Adrenal gland (tissue), 12 donors: ENCODE data around the gene COL24A1. TPM values are rescaled to one million over a fixed set of nuclear protein-coding genes. Genes with fewer than 3 reads are reported as not detected.

Source experiments
- DNase-seq, 7 donors: peaks; one replicate each; pipeline ENCODE4 v3.0.0-alpha.2; 2019 to 2020
- H3K27ac ChIP-seq, 5 donors: fragments of 200-600 bp; sonication (generic) in 4 of 5; 1 replicate in 3 of 5; 2 replicates in 2 of 5; pipeline versions ENCODE4 v1.5.1 to v1.8.0; 2016 to 2020; ENCODE audit warnings: mild to moderate bottlenecking in 1 of 5
- H3K27me3 ChIP-seq: fragments of 200-600 bp; 2 replicates; pipeline ENCODE4 v1.8.0; 2021
- H3K36me3 ChIP-seq, 2 donors: fragments of 200-600 bp; replicated peaks in 1 of 2; 1 replicate in 1 of 2; 2 replicates in 1 of 2; pipeline versions ENCODE4 v1.5.1 to v1.8.0; 2018 to 2022
- H3K4me1 ChIP-seq, 2 donors: fragments of 200-600 bp; replicated peaks in 1 of 2; 1 replicate in 1 of 2; 2 replicates in 1 of 2; pipeline versions ENCODE4 v1.5.1 to v1.8.0; 2018 to 2021
- H3K4me3 ChIP-seq, 4 donors: fragments of 200-600 bp; sonication (generic) in 3 of 4; one replicate each; pipeline ENCODE4 v1.5.1; 2016 to 2018
- H3K9me3 ChIP-seq, 3 donors: fragments of 200-600 bp; sonication (generic) in 1 of 3; replicated peaks in 1 of 3; 1 replicate in 2 of 3; 2 replicates in 1 of 3; pipeline versions ENCODE4 v1.5.1 to v1.8.0; 2016 to 2021
- CTCF ChIP-seq, 6 experiments: fragments of 450-650 bp in 4 of 6; fragments of 200-600 bp in 2 of 6; sonication (generic) in 1 of 6; IDR thresholded peaks; 1 replicate in 5 of 6; 2 replicates in 1 of 6; pipeline versions ENCODE4 v1.5.1 to v1.8.0; 2016 to 2021; ENCODE audit warnings: antibody characterized with exemption in 6 of 6, mild to moderate bottlenecking in 2 of 6, moderate library complexity in 1 of 6
- POLR2A ChIP-seq, 2 donors: fragments of 450-650 bp; IDR thresholded peaks; one replicate each; pipeline ENCODE4 v1.6.1; 2017; ENCODE audit warnings: antibody characterized with exemption in 2 of 2, mild to moderate bottlenecking in 2 of 2, moderate library complexity in 1 of 2
- WGBS, 4 donors: extraction: QIAGEN DNeasy Blood & Tissue Kit in 2 of 4; methylation state at CpG; one replicate each; pipeline versions ENCODE4 v1.1.5 to v1.1.7; 2013 to 2017; 5-methylcytosine and 5-hydroxymethylcytosine counted together
- intact Hi-C, 2 donors: fragments of 100-400 bp; cut with DNase I; formaldehyde crosslinking; loops; one replicate each; pipeline versions ENCODE4 v1.14.1 to v1.15.0; 2022 to 2023
- polyA plus RNA-seq, 3 donors: library from polyadenylated mRNA; stranded (reverse); fragments of 200-250 nt in 2 of 3; fragments of 350-450 nt in 1 of 3; fragmentation: Illumina TruSeq in 1 of 3; extraction: RNeasy Lipid Tissue Mini Kit (QIAGEN cat#74804) in 1 of 3; gene quantifications; one replicate each; pipeline ENCODE4 v1.2.3, GENCODE V29; 2013 to 2014
- total RNA-seq, 9 donors: library from RNA; depleted of rRNA in 4 of 9; stranded (reverse); fragments of >200 nt in 4 of 9; fragments of 120-200 nt in 1 of 9; fragmentation: NEBNext Ultra II Directional in 1 of 9; extraction: Animal tissue kit (Norgen Biotek cat#: 25700) in 1 of 9; gene quantifications; one replicate each; pipeline versions ENCODE4 v1.1.0 to v1.2.4, GENCODE V29; 2013 to 2023
- donor health status: healthy with polysubstance abuse.
- donor health status: Bipolar disorder and iron deficiency.
- donor health status: DM: yes; HTN: yes; CAD: no.
- donor health status: DM: no; HTN: no; CAD: no.
- donor health status: DM: no; HTN: no; CAD: no.
- donor health status: DM: yes; HTN: yes; CAD: no.

COL24A1 gene
- total and polyA plus RNA-seq, 12 donors = 0.02 to 0.50 (median 0.11) TPM; not detected in 3

GRCh38 chr1:86155807-86156565, 586 bp downstream of the COL24A1 start:
- Histone ChIP-seq H3K27ac (no peak overlapping the region), H3K36me3 (no peaks in the 10 kb centered on the region), H3K4me3 (peak overlapping the region in 1 of 4 donors; percentile 41), H3K9me3 (no peaks in the 10 kb centered on the region), H3K4me1 (peaks cover 0 to 13% of the 10 kb centered on the region in 2 donors), H3K27me3 (peaks cover 14% of the 10 kb centered on the region)
- WGBS, 4 donors = 1 to 3% (median 1%) methylated on average over 16 to 40 of the region's 40 CpGs
- peak in 2 of 7 donors; percentile 15 to 17 for DNase-seq
- intact Hi-C loops = no loop called here
- TF ChIP-seq POLR2A (IDR thresholded peaks at IDR 0.05) = no peak
- no peak for TF ChIP-seq CTCF (IDR thresholded peaks at IDR 0.05)

- no peak for DNase-seq
- peak overlapping the region in 1 of 4 donors; percentile 23 for H3K4me3 ChIP-seq
- intact Hi-C loops = no loop called here
- no peak overlapping the region for H3K27ac ChIP-seq
- peaks cover 14% of the 10 kb centered on the region for H3K27me3 ChIP-seq
- peaks cover 0 to 13% of the 10 kb centered on the region in 2 donors for H3K4me1 ChIP-seq
- H3K9me3 ChIP-seq = no peaks in the 10 kb centered on the region
- no peaks in the 10 kb centered on the region for H3K36me3 ChIP-seq
- TF ChIP-seq CTCF (IDR thresholded peaks at IDR 0.05) (no peak), POLR2A (IDR thresholded peaks at IDR 0.05) (no peak)
- 4 to 11% (median 6%) methylated on average over 16 to 43 of the region's 43 CpGs; no CpG with 5 or more reads in 1 of the 4 donors for WGBS, 4 donors
These were observed 1.3 kb downstream of the COL24A1 start for GRCh38 chr1:86155051-86155806.

GRCh38 chr1:86154571-86155050, 2.0 kb downstream of the COL24A1 start:
- no peak for DNase-seq
- no peak for TF ChIP-seq POLR2A (IDR thresholded peaks at IDR 0.05)
- no peak for TF ChIP-seq CTCF (IDR thresholded peaks at IDR 0.05)
- no peak overlapping the region for H3K4me3 ChIP-seq

GRCh38 chr1:86153836-86154235, 2.7 kb downstream of the COL24A1 start:
- WGBS, 4 donors = 77 to 89% (median 84%) methylated on average over 6 of the region's 6 CpGs
- TF ChIP-seq CTCF (IDR thresholded peaks at IDR 0.05) = no peak
- no peak for TF ChIP-seq POLR2A (IDR thresholded peaks at IDR 0.05)
- Histone ChIP-seq H3K27ac (no peak overlapping the region), H3K27me3 (peaks cover 14% of the 10 kb centered on the region), H3K4me3 (no peak overlapping the region), H3K9me3 (no peaks in the 10 kb centered on the region), H3K4me1 (peaks cover 0 to 13% of the 10 kb centered on the region in 2 donors), H3K36me3 (no peaks in the 10 kb centered on the region)
- DNase-seq = no peak
- intact Hi-C loops = no loop called here

More at GRCh38 chr1:86154571-86155050, 2.0 kb downstream of the COL24A1 start:
- Histone ChIP-seq H3K9me3 (no peaks in the 10 kb centered on the region), H3K27me3 (peaks cover 14% of the 10 kb centered on the region), H3K36me3 (no peaks in the 10 kb centered on the region), H3K4me1 (peaks cover 0 to 13% of the 10 kb centered on the region in 2 donors), H3K27ac (no peak overlapping the region)
- 35 to 55% (median 38%) methylated on average over 1 to 20 of the region's 20 CpGs for WGBS, 4 donors
- intact Hi-C loops = no loop called here
